Neural progenitor cell (in vitro differentiated cells): ENCODE results near the gene BPIFA2. TPM values are rescaled to one million over a fixed set of nuclear protein-coding genes. Genes with fewer than 3 reads are reported as not detected.

Experiments used
- DNase-seq: peaks from one replicate; pipeline ENCODE4 v3.0.0-alpha.2; 2016; ENCODE audit warnings: low spot score
- H2AFZ ChIP-seq: fragments of 200-600 bp; sonication (generic); replicated peaks from 2 replicates; pipeline ENCODE4 v1.6.1; 2016; ENCODE audit warnings: antibody characterized with exemption
- H3F3A ChIP-seq: fragments of 200-600 bp; sonication (generic); 2 replicates; pipeline ENCODE4 v1.6.1; 2016; ENCODE audit warnings: antibody characterized with exemption, low read depth
- H3K27ac ChIP-seq: fragments of 200-600 bp; sonication (generic); 2 replicates; pipeline ENCODE4 v1.5.1; 2016; ENCODE audit warnings: mild to moderate bottlenecking
- H3K27me3 ChIP-seq: fragments of 200-600 bp; sonication (generic); 2 replicates; pipeline ENCODE4 v1.6.1; 2016; ENCODE audit warnings: mild to moderate bottlenecking, moderate library complexity
- H3K36me3 ChIP-seq: fragments of 200-600 bp; sonication (generic); 2 replicates; pipeline ENCODE4 v1.5.1; 2016
- H3K4me1 ChIP-seq: fragments of 200-600 bp; sonication (generic); 2 replicates; pipeline ENCODE4 v1.6.1; 2016; ENCODE audit warnings: mixed run types
- H3K4me2 ChIP-seq: fragments of 200-600 bp; sonication (generic); 2 replicates; pipeline ENCODE4 v1.6.1; 2016
- H3K4me3 ChIP-seq: fragments of 200-600 bp; sonication (generic); 2 replicates; pipeline ENCODE4 v1.5.1; 2016
- H3K79me2 ChIP-seq: fragments of 200-600 bp; sonication (generic); 2 replicates; pipeline ENCODE4 v1.6.1; 2016; ENCODE audit warnings: low read depth
- H3K9ac ChIP-seq: fragments of 200-600 bp; sonication (generic); 2 replicates; pipeline ENCODE4 v1.6.1; 2016
- H3K9me3 ChIP-seq: fragments of 200-600 bp; sonication (generic); 2 replicates; pipeline ENCODE4 v1.5.1; 2016; ENCODE audit warnings: low read depth
- H4K20me1 ChIP-seq: fragments of 200-600 bp; sonication (generic); 2 replicates; pipeline ENCODE4 v1.6.1; 2016; ENCODE audit warnings: low read depth
- H3K27ac Mint-ChIP-seq: 3 replicates; pipeline ENCODE4 v1.8.0; 2021; ENCODE audit warnings: mixed read lengths
- H3K27me3 Mint-ChIP-seq: 2 replicates; pipeline ENCODE4 v1.8.0; 2022; ENCODE audit warnings: low read depth, mild to moderate bottlenecking, inconsistent platforms, moderate library complexity, mixed read lengths; ENCODE audit not compliant: insufficient read depth
- H3K36me3 Mint-ChIP-seq: 3 replicates; pipeline ENCODE4 v1.8.0; 2021; ENCODE audit warnings: mixed read lengths
- H3K4me1 Mint-ChIP-seq: 3 replicates; pipeline ENCODE4 v1.8.0; 2021; ENCODE audit warnings: mixed read lengths
- H3K4me3 Mint-ChIP-seq: 3 replicates; pipeline ENCODE4 v1.8.0; 2021; ENCODE audit warnings: mild to moderate bottlenecking, moderate library complexity, mixed read lengths
- H3K9me3 Mint-ChIP-seq: 3 replicates; pipeline ENCODE4 v1.8.0; 2020; ENCODE audit warnings: mixed read lengths
- CTCF ChIP-seq: fragments of 200-600 bp; sonication (generic); IDR thresholded peaks from 2 replicates; pipeline ENCODE4 v1.5.1; 2017; ENCODE audit warnings: antibody characterized with exemption, mild to moderate bottlenecking
- EZH2 ChIP-seq: fragments of 200-600 bp; sonication (generic); IDR thresholded peaks from 2 replicates; pipeline ENCODE4 v1.6.1; 2017; ENCODE audit warnings: antibody characterized with exemption, mild to moderate bottlenecking, moderate library complexity
- EZH2phosphoT487 ChIP-seq: fragments of 200-600 bp; sonication (generic); IDR thresholded peaks from 2 replicates; pipeline ENCODE4 v1.6.1; 2017; ENCODE audit warnings: antibody characterized with exemption
- total RNA-seq: library from RNA; depleted of rRNA; stranded (reverse); fragments of >200 nt; gene quantifications from 2 replicates; pipeline ENCODE4 v1.2.3, GENCODE V29; 2015; ENCODE audit warnings: low replicate concordance

Gene BPIFA2
- total RNA-seq, 1 donor from 2014 or later: not detected

DNA sequence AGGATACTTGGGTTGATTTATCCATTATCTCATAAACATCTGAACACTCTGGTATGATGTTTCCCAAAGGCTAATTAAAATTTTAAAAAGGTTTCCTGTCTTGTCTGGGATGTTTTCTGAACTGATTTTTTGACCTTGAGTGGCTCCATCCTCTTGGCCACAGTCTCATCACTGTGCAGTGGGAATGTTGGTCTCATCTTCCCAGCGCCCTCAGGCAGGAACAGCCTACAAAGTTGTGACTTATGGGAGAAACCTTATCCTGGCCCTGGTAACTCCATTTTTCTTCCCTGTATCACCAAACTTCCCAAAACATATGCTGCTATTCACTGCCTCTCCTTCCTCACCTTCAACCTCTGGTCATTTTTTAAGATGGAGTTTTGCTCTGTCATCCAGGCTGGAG, 42.4 kb downstream of the BPIFA2 start:
- no peaks in the 10 kb centered on the region for H3K9me3 Mint-ChIP-seq
- H3F3A ChIP-seq: no peaks in the 10 kb centered on the region
- TF ChIP-seq EZH2phosphoT487 (no peak), CTCF (no peak)

DNA sequence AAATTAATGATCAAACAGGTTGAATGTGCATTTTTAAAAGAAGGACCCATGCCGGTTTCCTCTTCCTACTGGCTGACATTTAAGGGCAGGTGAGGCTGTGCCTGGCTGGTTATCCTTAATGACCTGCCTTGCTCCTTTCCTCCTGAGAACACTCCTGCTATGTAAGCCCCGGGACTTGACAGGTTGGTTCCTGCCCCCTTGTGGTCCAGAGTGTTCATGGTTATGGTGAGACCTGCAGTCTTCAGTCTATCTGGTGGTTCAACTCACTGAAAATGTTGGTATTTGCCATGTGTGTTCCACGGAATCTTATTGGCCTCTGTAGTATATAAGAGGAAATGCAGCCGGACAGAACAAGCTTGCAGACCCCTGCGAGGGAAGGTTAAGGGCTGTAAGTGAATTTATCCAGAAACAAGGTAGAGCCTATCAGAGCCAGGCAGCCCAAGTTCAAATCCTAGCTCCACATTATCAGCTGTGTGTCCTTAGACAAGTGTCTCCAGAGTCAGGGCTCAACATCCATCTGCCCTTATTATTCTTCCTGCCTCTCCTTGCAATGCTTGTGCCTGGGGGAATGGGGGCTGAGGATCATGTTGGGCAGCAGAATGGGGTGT, 44.0 kb downstream of the BPIFA2 start:
- Mint-ChIP-seq H3K9me3 (no peaks in the 10 kb centered on the region), H3K4me1 (peaks cover 3% of the 10 kb centered on the region), H3K27ac (no peak overlapping the region), H3K27me3 (peaks cover 17% of the 10 kb centered on the region), H3K36me3 (no peaks in the 10 kb centered on the region), H3K4me3 (no peak overlapping the region)
- Histone ChIP-seq H3F3A (no peaks in the 10 kb centered on the region), H3K9ac (no peak overlapping the region), H3K27me3 (peaks cover 59% of the 10 kb centered on the region), H4K20me1 (peaks cover 18% of the 10 kb centered on the region), H3K27ac (no peak overlapping the region), H3K36me3 (no peaks in the 10 kb centered on the region), H2AFZ (no peak overlapping the region), H3K4me3 (no peak overlapping the region), H3K4me1 (no peaks in the 10 kb centered on the region), H3K9me3 (no peaks in the 10 kb centered on the region), H3K79me2 (no peaks in the 10 kb centered on the region), H3K4me2 (no peak overlapping the region)
- DNase-seq: peak; percentile 86
- TF ChIP-seq EZH2: no peak
- TF ChIP-seq CTCF: peak; percentile 77
- no peak for TF ChIP-seq EZH2phosphoT487

More for the DNA sequence above, 42.4 kb downstream of the BPIFA2 start:
- Histone ChIP-seq H3K36me3 (no peaks in the 10 kb centered on the region), H3K27ac (no peak overlapping the region), H2AFZ (no peak overlapping the region), H3K9me3 (no peaks in the 10 kb centered on the region), H4K20me1 (peaks cover 18% of the 10 kb centered on the region), H3K27me3 (peaks cover 72% of the 10 kb centered on the region), H3K4me3 (no peak overlapping the region), H3K4me2 (no peak overlapping the region), H3K4me1 (no peaks in the 10 kb centered on the region), H3K79me2 (no peaks in the 10 kb centered on the region), H3K9ac (no peak overlapping the region)
- Mint-ChIP-seq H3K27me3 (peaks cover 21% of the 10 kb centered on the region), H3K4me1 (peaks cover 3% of the 10 kb centered on the region), H3K4me3 (no peak overlapping the region), H3K27ac (no peak overlapping the region), H3K36me3 (no peaks in the 10 kb centered on the region)
- DNase-seq: no peak

DNA sequence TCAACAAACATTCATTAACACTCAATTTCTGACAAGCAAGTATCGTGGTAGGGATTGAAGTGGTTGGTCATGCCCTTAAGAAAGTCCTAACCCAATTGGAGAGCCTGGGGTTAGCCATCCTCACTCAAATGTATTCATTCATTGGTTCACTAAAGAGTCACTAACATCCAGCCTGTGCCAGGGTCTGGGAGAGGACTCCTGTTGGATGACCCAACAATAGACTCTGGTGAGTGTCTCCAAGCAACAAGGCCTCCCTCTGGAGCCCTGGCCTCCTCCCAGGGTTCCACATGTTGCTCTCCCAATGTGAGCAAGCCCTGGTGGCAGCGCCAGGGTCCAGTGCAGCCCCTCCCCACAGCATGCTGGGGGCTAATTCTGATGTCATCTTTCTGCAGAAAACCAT, 49.1 kb downstream of the BPIFA2 start, which contains the start of gene BPIFA3:
TSS of gene BPIFA3 (plus strand) at position 301 of the 400 bp plus-strand sequence. CDS start 185 bp downstream, outside the sequence.
- H3K4me1 ChIP-seq: no peaks in the 10 kb centered on the region
- TF ChIP-seq CTCF (no peak), EZH2phosphoT487 (no peak), EZH2 (no peak)
- H4K20me1 ChIP-seq: no peaks in the 10 kb centered on the region
- no peak within 1 kb of the TSS for H3K4me3 ChIP-seq
- H3K27me3 ChIP-seq: peaks cover 35% of the 10 kb centered on the region
- no peaks in the 10 kb centered on the region for H3F3A ChIP-seq
- no peaks in the 10 kb centered on the region for H3K79me2 ChIP-seq
- H3K36me3 Mint-ChIP-seq: no peaks in the 10 kb centered on the region
- H3K27ac Mint-ChIP-seq: no peak within 1 kb of the TSS
- H2AFZ ChIP-seq: no peak within 1 kb of the TSS
- no peaks in the 10 kb centered on the region for H3K4me1 Mint-ChIP-seq
- no peak within 1 kb of the TSS for H3K4me3 Mint-ChIP-seq
- no peak within 1 kb of the TSS for H3K27ac ChIP-seq
- H3K9me3 Mint-ChIP-seq: no peaks in the 10 kb centered on the region
- H3K36me3 ChIP-seq: no peaks in the 10 kb centered on the region
- H3K9me3 ChIP-seq: no peaks in the 10 kb centered on the region
- H3K9ac ChIP-seq: no peak within 1 kb of the TSS
- no peak for DNase-seq
- no peak within 1 kb of the TSS for H3K4me2 ChIP-seq
- peaks cover 4% of the 10 kb centered on the region for H3K27me3 Mint-ChIP-seq
